HEK293 (cell line): ENCODE data around the gene PRRG3.
"Not testable (repeated sequence)": the region's sequence is repeated elsewhere in the genome, so short reads cannot be mapped to it uniquely, and the experiment has no call there.

Experiments used
- CTCF ChIA-PET: fragments of 350-600 bp; formaldehyde crosslinking; extraction: SDS; loops from one replicate; lab custom pipeline; 2021; ENCODE audit warnings: antibody characterized with exemption; lab: Yijun Ruan, JAX
- POLR2A ChIA-PET: fragments of 300-600 bp; formaldehyde crosslinking; extraction: SDS; loops from one replicate; lab custom pipeline; 2020; ENCODE audit warnings: antibody characterized with exemption, inconsistent platforms; lab: Yijun Ruan, JAX
- H3K27ac ChIP-seq: fragments of 200-500 bp; sonication (Bioruptor generic); 2 replicates; pipeline ENCODE4 v1.5.1; 2014; ENCODE audit warnings: low read depth, low read length, control low read depth, inconsistent platforms; ENCODE audit errors: extremely low read depth
- H3K36me3 ChIP-seq, 2 experiments: fragments of 200-500 bp in 1 of 2; sonication (Bioruptor generic) in 1 of 2; 1 replicate in 1 of 2; 2 replicates in 1 of 2; pipeline ENCODE4 v1.5.1; 2014 to 2017; ENCODE audit warnings: inconsistent platforms in 2 of 2, low read length in 2 of 2; ENCODE audit not compliant: control insufficient read depth in 2 of 2, insufficient read depth in 1 of 2
- H3K4me1 ChIP-seq: fragments of 200-500 bp; sonication (Bioruptor generic); 2 replicates; pipeline ENCODE4 v1.5.1; 2014; ENCODE audit warnings: mild to moderate bottlenecking, low read length, inconsistent platforms; ENCODE audit not compliant: control insufficient read depth, insufficient read depth
- H3K4me3 ChIP-seq: 2 replicates; pipeline ENCODE4 v1.5.1; 2011; ENCODE audit warnings: low read depth, mild to moderate bottlenecking, control low read depth, low read length, moderate library complexity
- H3K9me3 ChIP-seq: fragments of 200-500 bp; sonication (Bioruptor generic); 2 replicates; pipeline ENCODE4 v1.5.1; 2014; ENCODE audit warnings: low read depth, low read length, inconsistent platforms; ENCODE audit not compliant: control insufficient read depth, insufficient read depth
- BCL11B ChIP-seq: fragments of 450-650 bp; formaldehyde crosslinking; IDR thresholded peaks from 2 replicates; pipeline ENCODE4 v1.5.1; 2016; ENCODE audit warnings: low read depth, missing biosample characterization, missing genetic modification characterization
- HOXC10 ChIP-seq: sonication (generic); formaldehyde crosslinking; IDR thresholded peaks from 2 replicates; pipeline ENCODE4 v1.8.1; 2023; ENCODE audit warnings: mild to moderate bottlenecking, missing genetic modification reagents
- KLF10 ChIP-seq: fragments of 450-650 bp; IDR thresholded peaks from 2 replicates; pipeline ENCODE4 v1.5.1; 2018; ENCODE audit warnings: missing biosample characterization, mild to moderate bottlenecking, missing genetic modification characterization
- MEIS1 ChIP-seq: sonication (generic); formaldehyde crosslinking; IDR thresholded peaks from 2 replicates; pipeline ENCODE4 v1.8.1; 2022; ENCODE audit warnings: missing genetic modification reagents, mild to moderate bottlenecking, borderline replicate concordance
- SETDB1 ChIP-seq: IDR thresholded peaks from one replicate; pipeline ENCODE4 v1.6.1; 2017; ENCODE audit warnings: mild to moderate bottlenecking, low read length, moderate library complexity, mixed read lengths; ENCODE audit not compliant: insufficient read length
- ZBTB48 ChIP-seq: fragments of 450-650 bp; formaldehyde crosslinking; IDR thresholded peaks from 2 replicates; pipeline ENCODE4 v1.5.1; 2016; ENCODE audit warnings: missing biosample characterization, missing genetic modification characterization
- ZNF133 ChIP-seq: fragments of 450-650 bp; formaldehyde crosslinking; IDR thresholded peaks from 2 replicates; pipeline ENCODE4 v1.5.1; 2016; ENCODE audit warnings: missing biosample characterization, missing genetic modification characterization
- ZNF140 ChIP-seq: fragments of 450-650 bp; formaldehyde crosslinking; IDR thresholded peaks from 2 replicates; pipeline ENCODE4 v1.5.1; 2016; ENCODE audit warnings: missing biosample characterization, missing genetic modification characterization
- ZNF37A ChIP-seq: fragments of 450-650 bp; IDR thresholded peaks from 2 replicates; pipeline ENCODE4 v1.5.1; 2018; ENCODE audit warnings: missing biosample characterization, missing genetic modification characterization
- ZNF549 ChIP-seq: fragments of 450-650 bp; IDR thresholded peaks from 2 replicates; pipeline ENCODE4 v1.5.1; 2018; ENCODE audit warnings: missing biosample characterization, missing genetic modification characterization, mild to moderate bottlenecking, inconsistent platforms, moderate library complexity
- ZNF704 ChIP-seq: fragments of 450-650 bp; formaldehyde crosslinking; IDR thresholded peaks from 2 replicates; pipeline ENCODE4 v1.5.1; 2016; ENCODE audit warnings: missing biosample characterization, missing genetic modification characterization
- ZNF747 ChIP-seq: fragments of 450-650 bp; formaldehyde crosslinking; IDR thresholded peaks from 2 replicates; pipeline ENCODE4 v1.5.1; 2016; ENCODE audit warnings: missing biosample characterization, missing genetic modification characterization
- ZNF837 ChIP-seq: fragments of 450-650 bp; formaldehyde crosslinking; IDR thresholded peaks from 2 replicates; pipeline ENCODE4 v1.5.1; 2016; ENCODE audit warnings: missing biosample characterization, missing genetic modification characterization
- ZXDB ChIP-seq: fragments of 450-650 bp; formaldehyde crosslinking; IDR thresholded peaks from 2 replicates; pipeline ENCODE4 v1.5.1; 2016; ENCODE audit warnings: missing biosample characterization, missing genetic modification characterization
- TF ChIP-seq, protein P1 (sequence below): fragments of 450-650 bp; formaldehyde crosslinking; IDR thresholded peaks from 2 replicates; pipeline ENCODE4 v1.5.1; 2016; ENCODE audit warnings: missing biosample characterization, missing genetic modification characterization, borderline replicate concordance
- TF ChIP-seq, protein P2 (sequence below): fragments of 450-650 bp; formaldehyde crosslinking; IDR thresholded peaks from 2 replicates; pipeline ENCODE4 v1.5.1; 2017; ENCODE audit warnings: missing biosample characterization, missing genetic modification characterization
- TF ChIP-seq, protein P3 (sequence below): fragments of 450-650 bp; formaldehyde crosslinking; IDR thresholded peaks from 2 replicates; pipeline ENCODE4 v1.5.1; 2016; ENCODE audit warnings: missing biosample characterization, missing genetic modification characterization
- TF ChIP-seq, protein P4 (sequence below): fragments of 450-650 bp; formaldehyde crosslinking; IDR thresholded peaks from 2 replicates; pipeline ENCODE4 v1.5.1; 2016; ENCODE audit warnings: missing biosample characterization, missing genetic modification characterization

PRRG3 gene

DNA sequence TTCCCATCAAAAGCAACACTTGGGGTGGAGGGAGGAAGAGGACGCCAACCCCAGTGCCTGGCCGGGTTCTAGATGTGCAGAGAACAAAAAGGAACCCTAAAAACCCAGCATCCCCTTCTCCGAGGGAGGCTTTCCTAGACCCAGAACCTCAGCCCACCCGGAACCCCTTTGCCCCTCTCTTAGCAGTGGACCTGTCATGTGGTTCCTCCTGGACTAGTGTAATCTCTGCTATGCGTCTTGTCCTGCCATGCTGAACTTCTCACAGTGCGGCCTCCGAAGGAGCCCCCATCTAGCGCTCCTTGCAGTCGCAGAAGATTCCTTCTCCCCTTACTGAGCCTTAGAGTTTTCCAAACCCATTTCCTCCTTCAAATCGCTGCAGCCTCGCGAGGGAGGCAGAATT, 1.1 kb upstream of the PRRG3 start:
- POLR2A ChIA-PET, result no interaction called here
- Histone ChIP-seq H3K36me3 (no peaks in the 10 kb centered on the region), H3K4me3 (no peak overlapping the region), H3K4me1 (no peaks in the 10 kb centered on the region), H3K9me3 (no peaks in the 10 kb centered on the region), H3K27ac (no peak overlapping the region)
- TF ChIP-seq ZBTB48 (tag by site-specific recombination), result no peak
- no peak for TF ChIP-seq HOXC10 (CRISPR knock-in tag)
- TF ChIP-seq KLF10 (tag by site-specific recombination), result no peak
- no peak for TF ChIP-seq ZNF704 (tag by site-specific recombination)
- CTCF ChIA-PET, result no interaction called here

DNA sequence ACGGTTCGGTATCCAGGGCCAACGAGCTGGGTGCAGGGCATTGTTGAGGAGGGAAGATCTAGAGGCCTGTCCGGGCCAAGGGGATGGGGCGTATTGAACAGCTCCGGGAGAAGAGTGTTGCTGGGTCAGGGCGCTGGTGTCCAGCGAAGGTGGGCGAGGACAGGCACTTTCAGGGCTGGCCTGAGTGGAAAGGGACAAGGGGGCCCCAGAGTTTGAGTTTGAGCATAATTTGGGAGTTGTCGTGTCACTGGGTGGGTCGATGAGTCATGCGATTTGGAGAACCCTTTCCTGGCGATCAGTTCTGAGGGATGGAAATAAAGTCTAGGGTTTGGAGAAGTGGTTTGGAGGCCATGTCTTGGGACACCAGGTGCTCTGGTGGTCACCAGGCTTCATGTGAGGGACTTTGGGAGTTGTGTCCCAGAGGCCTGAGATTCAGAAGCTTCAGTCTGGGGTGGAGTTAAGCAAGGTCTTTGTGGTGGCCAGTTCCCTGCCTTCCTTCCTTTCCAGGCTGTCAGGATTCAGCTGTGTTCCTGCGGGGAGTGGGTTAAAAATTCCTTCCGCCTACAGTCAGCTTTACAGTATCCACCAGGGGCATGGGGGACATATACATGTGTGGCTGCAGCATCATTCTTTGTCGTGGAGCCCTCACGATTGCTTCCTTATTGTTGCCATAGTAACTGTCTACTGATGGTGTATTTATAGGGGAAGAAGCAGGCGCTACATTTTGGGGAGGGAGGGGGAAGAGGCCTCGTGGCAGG, 504 bp downstream of the PRRG3 start:
- Histone ChIP-seq H3K27ac (no peak overlapping the region), H3K36me3 (no peaks in the 10 kb centered on the region), H3K4me1 (no peaks in the 10 kb centered on the region), H3K9me3 (no peaks in the 10 kb centered on the region), H3K4me3 (no peak overlapping the region)
- POLR2A ChIA-PET, result no interaction called here
- TF ChIP-seq, protein P1, sequence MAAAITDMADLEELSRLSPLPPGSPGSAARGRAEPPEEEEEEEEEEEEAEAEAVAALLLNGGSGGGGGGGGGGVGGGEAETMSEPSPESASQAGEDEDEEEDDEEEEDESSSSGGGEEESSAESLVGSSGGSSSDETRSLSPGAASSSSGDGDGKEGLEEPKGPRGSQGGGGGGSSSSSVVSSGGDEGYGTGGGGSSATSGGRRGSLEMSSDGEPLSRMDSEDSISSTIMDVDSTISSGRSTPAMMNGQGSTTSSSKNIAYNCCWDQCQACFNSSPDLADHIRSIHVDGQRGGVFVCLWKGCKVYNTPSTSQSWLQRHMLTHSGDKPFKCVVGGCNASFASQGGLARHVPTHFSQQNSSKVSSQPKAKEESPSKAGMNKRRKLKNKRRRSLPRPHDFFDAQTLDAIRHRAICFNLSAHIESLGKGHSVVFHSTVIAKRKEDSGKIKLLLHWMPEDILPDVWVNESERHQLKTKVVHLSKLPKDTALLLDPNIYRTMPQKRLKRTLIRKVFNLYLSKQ (tag by site-specific recombination), result no peak
- no peak for TF ChIP-seq ZNF747
- TF ChIP-seq, protein P2, sequence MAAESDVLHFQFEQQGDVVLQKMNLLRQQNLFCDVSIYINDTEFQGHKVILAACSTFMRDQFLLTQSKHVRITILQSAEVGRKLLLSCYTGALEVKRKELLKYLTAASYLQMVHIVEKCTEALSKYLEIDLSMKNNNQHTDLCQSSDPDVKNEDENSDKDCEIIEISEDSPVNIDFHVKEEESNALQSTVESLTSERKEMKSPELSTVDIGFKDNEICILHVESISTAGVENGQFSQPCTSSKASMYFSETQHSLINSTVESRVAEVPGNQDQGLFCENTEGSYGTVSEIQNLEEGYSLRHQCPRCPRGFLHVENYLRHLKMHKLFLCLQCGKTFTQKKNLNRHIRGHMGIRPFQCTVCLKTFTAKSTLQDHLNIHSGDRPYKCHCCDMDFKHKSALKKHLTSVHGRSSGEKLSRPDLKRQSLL (tag by site-specific recombination), result no peak
- no peak for TF ChIP-seq ZNF37A
- no peak for TF ChIP-seq ZNF549 (tag by site-specific recombination)
- TF ChIP-seq, protein P3, sequence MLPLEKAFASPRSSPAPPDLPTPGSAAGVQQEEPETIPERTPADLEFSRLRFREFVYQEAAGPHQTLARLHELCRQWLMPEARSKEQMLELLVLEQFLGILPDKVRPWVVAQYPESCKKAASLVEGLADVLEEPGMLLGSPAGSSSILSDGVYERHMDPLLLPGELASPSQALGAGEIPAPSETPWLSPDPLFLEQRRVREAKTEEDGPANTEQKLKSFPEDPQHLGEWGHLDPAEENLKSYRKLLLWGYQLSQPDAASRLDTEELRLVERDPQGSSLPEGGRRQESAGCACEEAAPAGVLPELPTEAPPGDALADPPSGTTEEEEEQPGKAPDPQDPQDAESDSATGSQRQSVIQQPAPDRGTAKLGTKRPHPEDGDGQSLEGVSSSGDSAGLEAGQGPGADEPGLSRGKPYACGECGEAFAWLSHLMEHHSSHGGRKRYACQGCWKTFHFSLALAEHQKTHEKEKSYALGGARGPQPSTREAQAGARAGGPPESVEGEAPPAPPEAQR (tag by site-specific recombination), result no peak
- no peak for TF ChIP-seq ZNF133 (tag by site-specific recombination)
- TF ChIP-seq MEIS1 (CRISPR knock-in tag), result no peak
- TF ChIP-seq ZNF140 (tag by site-specific recombination), result no peak
- TF ChIP-seq BCL11B (tag by site-specific recombination), result no peak
- no peak for TF ChIP-seq SETDB1
- no peak for TF ChIP-seq ZXDB
- TF ChIP-seq, protein P4, sequence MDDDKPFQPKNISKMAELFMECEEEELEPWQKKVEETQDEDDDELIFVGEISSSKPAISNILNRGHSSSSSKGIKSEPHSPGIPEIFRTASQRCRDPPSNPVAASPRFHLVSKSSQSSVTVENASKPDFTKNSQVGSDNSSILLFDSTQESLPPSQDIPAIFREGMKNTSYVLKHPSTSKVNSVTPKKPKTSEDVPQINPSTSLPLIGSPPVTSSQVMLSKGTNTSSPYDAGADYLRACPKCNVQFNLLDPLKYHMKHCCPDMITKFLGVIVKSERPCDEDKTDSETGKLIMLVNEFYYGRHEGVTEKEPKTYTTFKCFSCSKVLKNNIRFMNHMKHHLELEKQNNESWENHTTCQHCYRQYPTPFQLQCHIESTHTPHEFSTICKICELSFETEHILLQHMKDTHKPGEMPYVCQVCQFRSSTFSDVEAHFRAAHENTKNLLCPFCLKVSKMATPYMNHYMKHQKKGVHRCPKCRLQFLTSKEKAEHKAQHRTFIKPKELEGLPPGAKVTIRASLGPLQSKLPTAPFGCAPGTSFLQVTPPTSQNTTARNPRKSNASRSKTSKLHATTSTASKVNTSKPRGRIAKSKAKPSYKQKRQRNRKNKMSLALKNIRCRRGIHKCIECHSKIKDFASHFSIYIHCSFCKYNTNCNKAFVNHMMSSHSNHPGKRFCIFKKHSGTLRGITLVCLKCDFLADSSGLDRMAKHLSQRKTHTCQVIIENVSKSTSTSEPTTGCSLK (tag by site-specific recombination), result no peak
- TF ChIP-seq ZNF837 (tag by site-specific recombination), result no peak
- CTCF ChIA-PET, result interaction anchor here (0.7 kb wide), 1 partner anchor 15 kb away, joined by 4 read pairs; no protein-coding TSS in a partner anchor

DNA sequence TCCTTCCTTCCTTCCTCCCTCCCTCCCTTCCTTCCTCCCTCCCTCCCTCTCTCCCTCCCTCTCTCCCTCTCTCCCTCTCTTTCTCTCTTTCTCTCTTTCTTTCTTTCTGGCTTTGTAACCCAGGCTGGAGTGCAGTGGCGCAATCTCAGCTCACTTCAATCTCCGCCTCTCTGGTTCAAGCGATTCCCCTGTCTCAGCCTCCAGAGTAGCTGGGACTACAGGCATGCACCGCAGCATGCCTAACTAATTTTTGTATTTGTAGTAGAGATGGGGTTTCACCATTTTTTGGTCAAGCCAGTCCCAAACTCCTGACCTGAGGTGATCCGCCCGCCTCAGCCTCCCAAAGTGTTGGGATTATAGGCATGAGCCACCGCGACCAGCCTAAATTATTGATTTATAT, 1.8 kb downstream of the PRRG3 start:
- POLR2A ChIA-PET, H3K4me3 ChIP-seq, CTCF ChIA-PET, H3K9me3 ChIP-seq, H3K27ac ChIP-seq, H3K36me3 ChIP-seq, H3K4me1 ChIP-seq: not testable (repeated sequence)
